ENCODE results near the gene SLC8A2. TPM values are rescaled to one million over a fixed set of nuclear protein-coding genes. Genes with fewer than 3 reads are reported as not detected.

The SLC8A2 gene
- total RNA-seq, 1 donor from 2014 or later, result 14.5 TPM

GRCh38 chr19:47505506-47505905 is 33.8 kb upstream of the SLC8A2 start:
- peaks cover 6% of the 10 kb centered on the region for H3K27me3 Mint-ChIP-seq (ENCODE audit: insufficient read depth, low read depth)
- Histone ChIP-seq H3K79me2 (ENCODE audit: low read depth) (peaks cover 50% of the 10 kb centered on the region), H3K4me3 (no peak overlapping the region), H2AFZ (replicated peaks) (no peak overlapping the region), H3K9ac (peak overlapping the region; percentile 1), H3K4me2 (no peak overlapping the region), H3K4me1 (peaks cover 10% of the 10 kb centered on the region), H3K27ac (no peak overlapping the region), H3K27me3 (no peaks in the 10 kb centered on the region), H3K9me3 (ENCODE audit: low read depth) (no peaks in the 10 kb centered on the region), H4K20me1 (ENCODE audit: low read depth) (peaks cover 32% of the 10 kb centered on the region), H3F3A (ENCODE audit: low read depth) (peaks cover 6% of the 10 kb centered on the region), H3K36me3 (no peaks in the 10 kb centered on the region)
- no peak overlapping the region for H3K27ac Mint-ChIP-seq
- H3K9me3 Mint-ChIP-seq, result no peaks in the 10 kb centered on the region
- DNase-seq (ENCODE audit: low spot score), result no peak
- H3K4me3 Mint-ChIP-seq, result no peak overlapping the region
- peaks cover 2% of the 10 kb centered on the region for H3K36me3 Mint-ChIP-seq
- H3K4me1 Mint-ChIP-seq, result peaks cover 7% of the 10 kb centered on the region
- no peak for TF ChIP-seq EZH2 (IDR thresholded peaks at IDR 0.05)
- no peak for TF ChIP-seq EZH2phosphoT487 (IDR thresholded peaks at IDR 0.05)
- no peak for TF ChIP-seq CTCF (IDR thresholded peaks at IDR 0.05)

GRCh38 chr19:47503826-47504150 is 32.1 kb upstream of the SLC8A2 start:
- H3K4me2 ChIP-seq, result no peak overlapping the region
- peaks cover 10% of the 10 kb centered on the region for H3K4me1 ChIP-seq
- H4K20me1 ChIP-seq (ENCODE audit: low read depth), result peaks cover 22% of the 10 kb centered on the region
- Mint-ChIP-seq H3K27ac (no peak overlapping the region), H3K4me3 (no peak overlapping the region), H3K9me3 (no peaks in the 10 kb centered on the region), H3K4me1 (peaks cover 2% of the 10 kb centered on the region), H3K27me3 (ENCODE audit: insufficient read depth, low read depth) (peaks cover 6% of the 10 kb centered on the region), H3K36me3 (peaks cover 2% of the 10 kb centered on the region)
- no peak for TF ChIP-seq CTCF (IDR thresholded peaks at IDR 0.05)
- TF ChIP-seq EZH2phosphoT487 (IDR thresholded peaks at IDR 0.05), result no peak
- TF ChIP-seq EZH2 (IDR thresholded peaks at IDR 0.05), result no peak
- H2AFZ ChIP-seq (replicated peaks), result no peak overlapping the region
- peaks cover 32% of the 10 kb centered on the region for H3K79me2 ChIP-seq (ENCODE audit: low read depth)
- no peak overlapping the region for H3K9ac ChIP-seq
- H3K9me3 ChIP-seq (ENCODE audit: low read depth), result no peaks in the 10 kb centered on the region
- H3K27ac ChIP-seq, result no peak overlapping the region
- H3F3A ChIP-seq (ENCODE audit: low read depth), result peaks cover 6% of the 10 kb centered on the region
- DNase-seq (ENCODE audit: low spot score), result no peak
- H3K27me3 ChIP-seq, result no peaks in the 10 kb centered on the region
- no peak overlapping the region for H3K4me3 ChIP-seq
- no peaks in the 10 kb centered on the region for H3K36me3 ChIP-seq

GRCh38 chr19:47503130-47503825 is 31.6 kb upstream of the SLC8A2 start:
- Histone ChIP-seq H3K79me2 (ENCODE audit: low read depth) (peaks cover 27% of the 10 kb centered on the region), H3K4me1 (peaks cover 6% of the 10 kb centered on the region), H3F3A (ENCODE audit: low read depth) (peaks cover under 1% of the 10 kb centered on the region), H3K36me3 (no peaks in the 10 kb centered on the region), H4K20me1 (ENCODE audit: low read depth) (peaks cover 18% of the 10 kb centered on the region), H3K9me3 (ENCODE audit: low read depth) (no peaks in the 10 kb centered on the region), H3K4me2 (no peak overlapping the region), H3K27ac (no peak overlapping the region), H2AFZ (replicated peaks) (no peak overlapping the region), H3K27me3 (no peaks in the 10 kb centered on the region), H3K9ac (no peak overlapping the region), H3K4me3 (no peak overlapping the region)
- Mint-ChIP-seq H3K27ac (no peak overlapping the region), H3K27me3 (ENCODE audit: insufficient read depth, low read depth) (peaks cover 6% of the 10 kb centered on the region), H3K9me3 (no peaks in the 10 kb centered on the region), H3K4me1 (peaks cover 2% of the 10 kb centered on the region), H3K36me3 (peaks cover 2% of the 10 kb centered on the region), H3K4me3 (no peak overlapping the region)
- DNase-seq (ENCODE audit: low spot score), result no peak
- TF ChIP-seq EZH2 (IDR thresholded peaks at IDR 0.05) (no peak), CTCF (IDR thresholded peaks at IDR 0.05) (no peak), EZH2phosphoT487 (IDR thresholded peaks at IDR 0.05) (no peak)
